ENCODE results near the gene DDX53. TPM values are rescaled to one million over a fixed set of nuclear protein-coding genes. Genes with fewer than 3 reads are reported as not detected.

The DDX53 gene
- total RNA-seq, 1 donor from 2014 or later, result not detected

DNA sequence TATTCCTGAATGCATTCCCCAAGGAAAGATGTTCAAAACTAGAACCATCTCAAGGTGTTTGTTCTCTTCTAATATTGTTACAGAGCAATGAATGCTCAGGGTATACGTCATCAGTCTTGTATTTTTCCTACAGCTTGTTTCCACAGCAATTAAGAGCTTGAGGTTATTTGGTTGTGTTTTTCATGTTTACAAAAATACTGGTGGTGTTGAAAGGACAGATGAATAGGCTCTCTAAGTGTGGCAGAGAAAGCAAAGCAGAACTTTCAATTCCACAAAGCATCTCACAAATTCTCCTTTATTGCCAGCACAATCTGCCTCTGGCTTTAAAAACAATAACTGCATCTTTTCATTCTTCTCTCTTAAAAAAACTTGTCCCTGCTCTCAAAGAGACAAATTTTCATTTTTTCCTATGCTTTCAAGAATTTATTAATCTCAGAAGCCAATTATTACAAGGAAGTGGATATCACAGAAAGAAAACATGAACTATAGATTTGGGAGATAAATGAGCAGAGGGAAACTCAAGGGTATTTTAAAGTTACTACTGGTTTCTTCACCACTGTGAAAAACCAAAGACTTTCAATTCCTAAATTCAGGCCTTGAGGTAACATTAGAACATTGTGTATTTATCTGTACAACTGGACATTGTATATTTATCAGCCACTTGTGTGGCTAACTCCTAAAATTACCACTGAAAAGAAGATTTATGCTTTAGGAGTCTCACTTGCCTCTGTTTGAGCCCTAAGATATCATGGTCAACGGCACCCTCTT, 49.2 kb downstream of the DDX53 start:
- no peak for FAIRE-seq

GRCh38 chrX:23052324-23052723, 52.6 kb downstream of the DDX53 start:
- FAIRE-seq, result no peak
- DNase-seq (ENCODE audit: low spot score in 2 of 2), result no peak

More for the DNA sequence above, 49.2 kb downstream of the DDX53 start:
- no peak for DNase-seq (ENCODE audit: low spot score in 2 of 2)
